Measurements from ENCODE around the gene PPP1CB.

DNA sequence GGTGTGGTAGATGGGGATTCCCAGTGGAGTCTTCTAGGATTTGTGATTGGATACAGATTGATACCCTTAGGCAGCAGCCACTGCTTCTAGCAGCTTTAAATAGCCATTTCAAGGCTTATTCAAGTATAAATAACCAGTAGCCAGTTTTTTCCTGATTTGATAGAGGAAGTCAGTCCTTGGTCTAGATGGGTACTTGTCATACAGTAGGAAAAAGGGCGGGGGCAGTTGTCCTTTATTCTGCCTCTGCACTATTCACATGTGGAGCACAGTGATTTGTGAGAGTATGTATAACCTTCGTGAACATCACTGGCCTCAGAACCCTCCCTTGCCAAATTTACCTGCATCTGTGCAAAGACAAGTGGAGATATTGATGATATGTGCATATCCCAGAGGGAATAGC is 6.8 kb downstream of the PPP1CB start:
- TF ChIP-seq POLR2A (IDR thresholded peaks at IDR 0.05) = no peak
- TF ChIP-seq, protein P1, sequence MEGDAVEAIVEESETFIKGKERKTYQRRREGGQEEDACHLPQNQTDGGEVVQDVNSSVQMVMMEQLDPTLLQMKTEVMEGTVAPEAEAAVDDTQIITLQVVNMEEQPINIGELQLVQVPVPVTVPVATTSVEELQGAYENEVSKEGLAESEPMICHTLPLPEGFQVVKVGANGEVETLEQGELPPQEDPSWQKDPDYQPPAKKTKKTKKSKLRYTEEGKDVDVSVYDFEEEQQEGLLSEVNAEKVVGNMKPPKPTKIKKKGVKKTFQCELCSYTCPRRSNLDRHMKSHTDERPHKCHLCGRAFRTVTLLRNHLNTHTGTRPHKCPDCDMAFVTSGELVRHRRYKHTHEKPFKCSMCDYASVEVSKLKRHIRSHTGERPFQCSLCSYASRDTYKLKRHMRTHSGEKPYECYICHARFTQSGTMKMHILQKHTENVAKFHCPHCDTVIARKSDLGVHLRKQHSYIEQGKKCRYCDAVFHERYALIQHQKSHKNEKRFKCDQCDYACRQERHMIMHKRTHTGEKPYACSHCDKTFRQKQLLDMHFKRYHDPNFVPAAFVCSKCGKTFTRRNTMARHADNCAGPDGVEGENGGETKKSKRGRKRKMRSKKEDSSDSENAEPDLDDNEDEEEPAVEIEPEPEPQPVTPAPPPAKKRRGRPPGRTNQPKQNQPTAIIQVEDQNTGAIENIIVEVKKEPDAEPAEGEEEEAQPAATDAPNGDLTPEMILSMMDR (IDR thresholded peaks at IDR 0.05) = no peak

Measured in adrenal gland (tissue), 5 donors.